Measurements from ENCODE around the gene F10.

The F10 gene

DNA sequence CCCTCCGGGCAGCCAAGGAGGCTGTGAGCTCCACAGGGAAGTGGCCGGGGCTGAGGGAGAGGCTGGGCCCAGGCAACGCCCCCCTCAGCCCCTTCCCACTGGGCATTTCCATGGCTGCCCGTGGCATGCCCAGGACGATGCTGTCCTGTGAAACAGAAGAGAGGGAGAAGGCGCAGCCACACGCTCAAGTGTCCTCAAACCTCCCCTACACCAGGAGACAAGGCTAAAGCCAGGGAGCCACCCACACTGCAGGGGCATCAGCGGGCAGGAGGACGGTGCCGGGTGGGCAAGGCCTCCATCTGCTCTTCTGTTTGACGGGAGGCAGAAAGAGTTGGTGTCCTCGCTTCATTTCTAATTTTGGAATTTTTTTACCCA is 21.6 kb downstream of the F10 start:
- DNase-seq = no peak
- Histone ChIP-seq H3K4ac (ENCODE audit: low read depth in 1 of 2, low read length in 2 of 2) (no peak overlapping the region), H2BK120ac (ENCODE audit: low read depth, low read length) (no peak overlapping the region), H3K18ac (ENCODE audit: low read depth in 1 of 2, low read length in 2 of 2) (no peak overlapping the region), H3K4me2 (ENCODE audit: low read length, poor library complexity, severe bottlenecking) (no peak overlapping the region), H2BK5ac (ENCODE audit: low read depth, low read length, poor library complexity, severe bottlenecking) (no peak overlapping the region), H3K23ac (ENCODE audit: low read length in 2 of 2) (no peak overlapping the region), H3K4me1 (ENCODE audit: control insufficient read depth, insufficient read depth, low read depth, low read length) (no peaks in the 10 kb centered on the region), H4K8ac (ENCODE audit: low read length) (no peak overlapping the region), H2AFZ (ENCODE audit: low read depth, low read length) (no peak overlapping the region), H3K9me3 (ENCODE audit: control insufficient read depth, low read length) (no peaks in the 10 kb centered on the region), H3K79me1 (replicated peaks; ENCODE audit: low read length, poor library complexity, severe bottlenecking) (no peaks in the 10 kb centered on the region), H2BK15ac (ENCODE audit: low read depth, poor library complexity, severe bottlenecking) (no peak overlapping the region), H2AK5ac (ENCODE audit: low read length, severe bottlenecking) (no peak overlapping the region), H3K4me3 (ENCODE audit: insufficient read depth in 1 of 2, low read depth in 1 of 2, low read length in 2 of 2) (no peak overlapping the region), H3K36me3 (ENCODE audit: control insufficient read depth in 1 of 2, insufficient read depth in 2 of 2, low read depth in 1 of 2, low read length in 2 of 2) (peaks cover 0 to 15% of the 10 kb centered on the region in 2 experiments), H3K14ac (ENCODE audit: low read length in 2 of 2) (no peak overlapping the region), H2BK12ac (ENCODE audit: low read length in 2 of 2) (no peak overlapping the region), H3K27me3 (ENCODE audit: control insufficient read depth in 1 of 2, insufficient read depth in 1 of 2, low read length in 2 of 2) (peaks cover under 1 to 5% of the 10 kb centered on the region in 2 experiments), H4K91ac (ENCODE audit: low read length) (no peak overlapping the region), H3K27ac (ENCODE audit: low read length, poor library complexity, severe bottlenecking) (no peak overlapping the region), H3K9ac (ENCODE audit: low read length) (no peak overlapping the region)
- WGBS = 79% methylated on average over 9 of the region's 12 CpGs

DNA sequence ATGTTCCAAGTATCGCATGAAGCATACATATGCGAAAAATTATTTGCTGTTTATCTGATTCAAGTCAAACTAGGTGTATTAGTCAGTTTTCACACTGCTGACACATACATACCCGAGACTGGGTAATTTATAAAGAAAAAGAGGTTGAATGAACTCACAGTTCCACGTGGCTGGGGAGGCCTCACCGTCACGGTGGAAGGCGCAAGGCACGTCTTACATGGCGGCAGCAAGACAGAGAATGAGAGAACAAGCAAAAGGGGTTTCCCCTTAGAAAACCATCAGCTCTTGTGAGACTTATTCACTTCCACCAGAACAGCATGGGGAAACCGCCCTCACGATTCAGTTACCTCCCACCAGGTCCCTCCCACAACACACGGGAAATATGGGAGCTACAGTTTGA is 22.9 kb downstream of the F10 start:
- H3K23ac ChIP-seq (ENCODE audit: low read length in 2 of 2) = no peak overlapping the region
- no peak overlapping the region for H3K27ac ChIP-seq (ENCODE audit: low read length, poor library complexity, severe bottlenecking)
- no peak overlapping the region for H2AK5ac ChIP-seq (ENCODE audit: low read length, severe bottlenecking)
- no peak overlapping the region for H3K18ac ChIP-seq (ENCODE audit: low read depth in 1 of 2, low read length in 2 of 2)
- H3K79me1 ChIP-seq (replicated peaks; ENCODE audit: low read length, poor library complexity, severe bottlenecking) = no peaks in the 10 kb centered on the region
- H3K4me3 ChIP-seq (ENCODE audit: insufficient read depth in 1 of 2, low read depth in 1 of 2, low read length in 2 of 2) = no peak overlapping the region
- DNase-seq = no peak
- H2BK12ac ChIP-seq (ENCODE audit: low read length in 2 of 2) = no peak overlapping the region
- WGBS = 90% methylated on average over 12 of the region's 12 CpGs
- H2AFZ ChIP-seq (ENCODE audit: low read depth, low read length) = no peak overlapping the region
- H4K8ac ChIP-seq (ENCODE audit: low read length) = no peak overlapping the region
- H3K9ac ChIP-seq (ENCODE audit: low read length) = no peak overlapping the region
- peaks cover 0 to 15% of the 10 kb centered on the region in 2 experiments for H3K36me3 ChIP-seq (ENCODE audit: control insufficient read depth in 1 of 2, insufficient read depth in 2 of 2, low read depth in 1 of 2, low read length in 2 of 2)
- H3K27me3 ChIP-seq (ENCODE audit: control insufficient read depth in 1 of 2, insufficient read depth in 1 of 2, low read length in 2 of 2) = peaks cover 0 to 5% of the 10 kb centered on the region in 2 experiments
- H2BK120ac ChIP-seq (ENCODE audit: low read depth, low read length) = no peak overlapping the region
- H3K9me3 ChIP-seq (ENCODE audit: control insufficient read depth, low read length) = no peaks in the 10 kb centered on the region
- no peak overlapping the region for H3K4ac ChIP-seq (ENCODE audit: low read depth in 1 of 2, low read length in 2 of 2)
- H4K91ac ChIP-seq (ENCODE audit: low read length) = no peak overlapping the region
- H3K14ac ChIP-seq (ENCODE audit: low read length in 2 of 2) = no peak overlapping the region
- H2BK15ac ChIP-seq (ENCODE audit: low read depth, poor library complexity, severe bottlenecking) = no peak overlapping the region
- H3K4me2 ChIP-seq (ENCODE audit: low read length, poor library complexity, severe bottlenecking) = no peak overlapping the region
- no peaks in the 10 kb centered on the region for H3K4me1 ChIP-seq (ENCODE audit: control insufficient read depth, insufficient read depth, low read depth, low read length)
- no peak overlapping the region for H2BK5ac ChIP-seq (ENCODE audit: low read depth, low read length, poor library complexity, severe bottlenecking)

DNA sequence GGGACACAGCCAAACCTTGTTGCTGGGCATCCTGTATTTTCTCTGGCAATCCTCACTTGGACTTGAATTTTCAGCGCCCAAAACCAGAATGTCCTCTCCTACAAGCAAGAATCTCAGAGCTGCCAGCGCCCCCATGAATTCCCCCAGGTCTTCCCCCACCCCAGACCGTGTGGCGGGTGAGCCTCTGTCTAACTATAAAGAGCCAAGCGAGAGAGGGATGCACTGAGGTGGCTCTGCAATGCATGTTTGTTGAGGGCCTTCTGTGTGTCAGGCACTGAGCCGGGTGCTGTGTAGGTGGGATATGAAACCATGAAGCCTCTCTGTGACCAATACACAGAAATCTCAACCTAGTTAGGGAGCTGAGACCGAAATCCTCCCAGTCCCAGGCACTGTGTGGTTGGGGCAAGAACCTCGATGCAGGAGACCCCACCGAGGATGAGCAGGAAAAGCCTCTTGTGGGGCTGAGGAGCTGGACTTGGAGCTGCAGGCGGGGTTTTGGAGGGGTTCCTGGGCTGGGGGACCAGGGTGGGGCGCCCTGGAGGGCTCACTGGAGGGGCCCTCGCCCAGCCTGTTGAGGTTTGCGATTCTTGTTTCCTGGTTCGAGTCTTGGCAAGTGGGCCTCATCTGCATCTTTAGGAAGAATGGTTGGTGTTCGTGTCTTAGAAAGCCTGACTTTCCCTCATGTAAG is 23.5 kb downstream of the F10 start:
- H4K91ac ChIP-seq (ENCODE audit: low read length) = no peak overlapping the region
- H3K18ac ChIP-seq (ENCODE audit: low read depth in 1 of 2, low read length in 2 of 2) = no peak overlapping the region
- no peak overlapping the region for H2BK120ac ChIP-seq (ENCODE audit: low read depth, low read length)
- no peak overlapping the region for H2BK12ac ChIP-seq (ENCODE audit: low read length in 2 of 2)
- H3K4me2 ChIP-seq (ENCODE audit: low read length, poor library complexity, severe bottlenecking) = no peak overlapping the region
- no peaks in the 10 kb centered on the region for H3K9me3 ChIP-seq (ENCODE audit: control insufficient read depth, low read length)
- no peak overlapping the region for H4K8ac ChIP-seq (ENCODE audit: low read length)
- no peak overlapping the region for H3K14ac ChIP-seq (ENCODE audit: low read length in 2 of 2)
- 81% methylated on average over 12 of the region's 15 CpGs for WGBS
- no peak overlapping the region for H2AFZ ChIP-seq (ENCODE audit: low read depth, low read length)
- no peaks in the 10 kb centered on the region for H3K79me1 ChIP-seq (replicated peaks; ENCODE audit: low read length, poor library complexity, severe bottlenecking)
- H3K4me3 ChIP-seq (ENCODE audit: insufficient read depth in 1 of 2, low read depth in 1 of 2, low read length in 2 of 2) = no peak overlapping the region
- no peak for DNase-seq
- no peak overlapping the region for H3K9ac ChIP-seq (ENCODE audit: low read length)
- H2AK5ac ChIP-seq (ENCODE audit: low read length, severe bottlenecking) = no peak overlapping the region
- H3K27ac ChIP-seq (ENCODE audit: low read length, poor library complexity, severe bottlenecking) = no peak overlapping the region
- H2BK15ac ChIP-seq (ENCODE audit: low read depth, poor library complexity, severe bottlenecking) = no peak overlapping the region
- peaks cover 0 to 5% of the 10 kb centered on the region in 2 experiments for H3K27me3 ChIP-seq (ENCODE audit: control insufficient read depth in 1 of 2, insufficient read depth in 1 of 2, low read length in 2 of 2)
- H2BK5ac ChIP-seq (ENCODE audit: low read depth, low read length, poor library complexity, severe bottlenecking) = no peak overlapping the region
- H3K4ac ChIP-seq (ENCODE audit: low read depth in 1 of 2, low read length in 2 of 2) = no peak overlapping the region
- no peaks in the 10 kb centered on the region for H3K4me1 ChIP-seq (ENCODE audit: control insufficient read depth, insufficient read depth, low read depth, low read length)
- H3K36me3 ChIP-seq (ENCODE audit: control insufficient read depth in 1 of 2, insufficient read depth in 2 of 2, low read depth in 1 of 2, low read length in 2 of 2) = peaks cover 0 to 10% of the 10 kb centered on the region in 2 experiments
- H3K23ac ChIP-seq (ENCODE audit: low read length in 2 of 2) = no peak overlapping the region

DNA sequence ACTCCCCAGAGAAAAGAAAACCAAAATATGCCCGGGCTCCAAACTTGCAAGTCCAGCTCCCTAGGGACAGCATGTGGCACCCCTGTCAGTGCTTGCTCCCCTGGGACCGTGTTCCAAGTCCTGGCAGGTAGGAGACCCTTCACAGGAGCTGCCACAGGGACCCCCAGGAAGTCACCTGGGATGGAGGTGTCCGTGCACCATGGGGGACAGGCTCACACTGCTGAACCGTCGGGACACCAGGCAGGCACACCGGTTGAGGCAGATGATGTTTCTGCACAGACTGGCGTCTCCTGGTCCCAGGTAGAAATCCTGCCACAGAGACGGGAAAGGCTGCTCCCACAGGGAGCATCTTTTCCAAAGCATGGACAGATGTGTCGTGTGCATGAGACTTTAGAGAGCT is 24.2 kb downstream of the F10 start:
- Histone ChIP-seq H2AK5ac (ENCODE audit: low read length, severe bottlenecking) (no peak overlapping the region), H3K36me3 (ENCODE audit: control insufficient read depth in 1 of 2, insufficient read depth in 2 of 2, low read depth in 1 of 2, low read length in 2 of 2) (peaks cover 0 to 5% of the 10 kb centered on the region in 2 experiments), H2BK120ac (ENCODE audit: low read depth, low read length) (no peak overlapping the region), H3K9ac (ENCODE audit: low read length) (no peak overlapping the region), H3K4me2 (ENCODE audit: low read length, poor library complexity, severe bottlenecking) (no peak overlapping the region), H3K4me3 (ENCODE audit: insufficient read depth in 1 of 2, low read depth in 1 of 2, low read length in 2 of 2) (no peak overlapping the region), H2BK5ac (ENCODE audit: low read depth, low read length, poor library complexity, severe bottlenecking) (no peak overlapping the region), H3K27ac (ENCODE audit: low read length, poor library complexity, severe bottlenecking) (no peak overlapping the region), H3K4ac (ENCODE audit: low read depth in 1 of 2, low read length in 2 of 2) (no peak overlapping the region), H3K4me1 (ENCODE audit: control insufficient read depth, insufficient read depth, low read depth, low read length) (peaks cover 1% of the 10 kb centered on the region), H2BK12ac (ENCODE audit: low read length in 2 of 2) (no peak overlapping the region), H3K18ac (ENCODE audit: low read depth in 1 of 2, low read length in 2 of 2) (no peak overlapping the region), H3K27me3 (ENCODE audit: control insufficient read depth in 1 of 2, insufficient read depth in 1 of 2, low read length in 2 of 2) (peaks cover 0 to 5% of the 10 kb centered on the region in 2 experiments), H3K79me1 (replicated peaks; ENCODE audit: low read length, poor library complexity, severe bottlenecking) (no peaks in the 10 kb centered on the region), H4K91ac (ENCODE audit: low read length) (peak overlapping the region; percentile 32), H3K9me3 (ENCODE audit: control insufficient read depth, low read length) (no peaks in the 10 kb centered on the region), H3K23ac (ENCODE audit: low read length in 2 of 2) (no peak overlapping the region), H4K8ac (ENCODE audit: low read length) (no peak overlapping the region), H2BK15ac (ENCODE audit: low read depth, poor library complexity, severe bottlenecking) (no peak overlapping the region), H3K14ac (ENCODE audit: low read length in 2 of 2) (no peak overlapping the region), H2AFZ (ENCODE audit: low read depth, low read length) (no peak overlapping the region)
- DNase-seq = no peak
- WGBS = 88% methylated on average over 9 of the region's 9 CpGs

Data from mesenchymal stem cell (in vitro differentiated cells and primary cell).